ENCODE measurements around the gene GAPT. TPM values are rescaled to one million over a fixed set of nuclear protein-coding genes. Genes with fewer than 3 reads are reported as not detected.

GAPT gene
- total and polyA plus RNA-seq, 8 donors, result 0.16 to 3.2 (median 0.78) TPM; not detected in 2

- Histone ChIP-seq H3K9me3 (no peaks in the 10 kb centered on the region), H3K27me3 (no peaks in the 10 kb centered on the region), H3K4me3 (peak overlapping the region; percentile 51 to 90 (median 83)), H3K4me1 (peaks cover 7 to 29% (median 15%) of the 10 kb centered on the region in 3 donors), H3K36me3 (peaks cover 0 to 35% (median 21%) of the 10 kb centered on the region in 3 donors), H3K27ac (peak overlapping the region; percentile 97 to 98 (median 97))
- FAIRE-seq (no peak), DNase-seq (peak in 2 of 6 donors; percentile 41 to 75), ATAC-seq (peak in 3 of 4 donors; percentile 13 to 20 (median 17))
- 0% methylated on average over 50 to 57 of the region's 57 CpGs for WGBS, 2 donors
- intact Hi-C loops (cut with DNase I), result loop anchor here in 2 of 3 donors (5.0 to 10.0 kb wide), 7 partner anchors 572 to 1167 kb away; no protein-coding TSS in a partner anchor
- TF ChIP-seq CTCF (IDR thresholded peaks at IDR 0.05), result no peak
These were observed 31.9 kb upstream of the GAPT start for GRCh38 chr5:58459146-58460001.

GRCh38 chr5:58460002-58460731 lies 31.1 kb upstream of the GAPT start, which contains the start of gene PLK2:
Gene PLK2, minus strand, starts transcription at chr5:58460086. Its CDS starts 127 bp downstream, at chr5:58459959.
- H3K9me3 ChIP-seq, result no peaks in the 10 kb centered on the region
- ATAC-seq (peak; percentile 81 to 92 (median 86)), DNase-seq (peak; percentile 89 to 99 (median 96)), FAIRE-seq (no peak)
- peaks cover 0 to 27% (median 16%) of the 10 kb centered on the region in 3 donors for H3K36me3 ChIP-seq
- peaks cover 7 to 29% (median 15%) of the 10 kb centered on the region in 3 donors for H3K4me1 ChIP-seq
- H3K27ac ChIP-seq, result peak within 1 kb of the TSS; percentile 97 to 98 (median 97)
- no peaks in the 10 kb centered on the region for H3K27me3 ChIP-seq
- 0% methylated on average over 80 to 89 of the region's 89 CpGs for WGBS, 2 donors
- peak in 2 of 4 donors; percentile 22 to 46 for TF ChIP-seq CTCF (IDR thresholded peaks at IDR 0.05)
- H3K4me3 ChIP-seq, result peak within 1 kb of the TSS; percentile 51 to 90 (median 83)
- intact Hi-C loops (cut with DNase I), result loop anchor here in 2 of 3 donors (5.0 to 10.0 kb wide), 7 partner anchors 573 to 1168 kb away; no protein-coding TSS in a partner anchor

GRCh38 chr5:58460732-58461286 lies 30.4 kb upstream of the GAPT start:
- DNase-seq (peak in 5 of 6 donors; percentile 86 to 94 (median 94)), ATAC-seq (peak; percentile 76 to 88 (median 80)), FAIRE-seq (peak; percentile 32)
- Histone ChIP-seq H3K27me3 (no peaks in the 10 kb centered on the region), H3K9me3 (no peaks in the 10 kb centered on the region), H3K36me3 (peaks cover 0 to 20% (median 14%) of the 10 kb centered on the region in 3 donors), H3K27ac (peak overlapping the region; percentile 97 to 98 (median 97)), H3K4me1 (peaks cover 7 to 29% (median 15%) of the 10 kb centered on the region in 3 donors), H3K4me3 (peak overlapping the region; percentile 51 to 90 (median 83))
- WGBS, 2 donors, result 5% methylated on average over 30 of the region's 30 CpGs
- TF ChIP-seq CTCF (IDR thresholded peaks at IDR 0.05), result peak; percentile 50 to 89 (median 67)
- intact Hi-C loops (cut with DNase I), result loop anchor here in 2 of 3 donors (5.0 to 10.0 kb wide), 7 partner anchors 574 to 1169 kb away; no protein-coding TSS in a partner anchor

GRCh38 chr5:58462154-58462553 lies 29.1 kb upstream of the GAPT start:
- FAIRE-seq (peak; percentile 45), DNase-seq (peak in 1 of 6 donors; percentile 29), ATAC-seq (peak in 2 of 4 donors; percentile 19 to 23)
- intact Hi-C loops (cut with DNase I), result loop anchor here in 2 of 3 donors (5.0 to 10.0 kb wide), 7 partner anchors 575 to 1170 kb away; no protein-coding TSS in a partner anchor
- Histone ChIP-seq H3K4me3 (no peak overlapping the region), H3K9me3 (no peaks in the 10 kb centered on the region), H3K27me3 (no peaks in the 10 kb centered on the region), H3K36me3 (peaks cover 0 to 7% (median under 1%) of the 10 kb centered on the region in 3 donors), H3K27ac (peak overlapping the region in 1 of 4 donors; percentile 38), H3K4me1 (peaks cover 7 to 18% (median 13%) of the 10 kb centered on the region in 3 donors)
- WGBS, 2 donors, result 52 to 72% methylated on average over 3 of the region's 3 CpGs
- no peak for TF ChIP-seq CTCF (IDR thresholded peaks at IDR 0.05)

Data from pancreas (tissue), 10 donors.